ENCODE results near the gene PIK3C2G.
A peak's percentile ranks its signal among the peaks of the same experiment; 100 is the strongest.

The PIK3C2G gene

DNA sequence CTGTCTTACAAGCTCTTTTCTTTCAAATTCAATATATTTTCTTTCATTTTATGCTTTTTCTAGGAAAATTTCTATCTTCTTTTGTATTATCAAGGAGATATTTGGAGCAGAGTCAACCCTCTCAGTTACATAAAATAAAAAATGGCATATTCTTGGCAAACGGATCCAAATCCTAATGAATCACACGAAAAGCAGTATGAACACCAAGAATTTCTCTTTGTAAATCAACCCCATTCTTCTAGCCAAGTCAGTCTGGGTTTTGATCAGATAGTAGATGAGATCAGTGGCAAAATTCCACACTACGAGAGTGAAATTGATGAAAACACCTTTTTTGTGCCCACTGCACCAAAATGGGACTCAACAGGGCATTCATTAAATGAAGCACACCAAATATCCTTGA, 20.6 kb downstream of the PIK3C2G start:
- DNase-seq = no peak

DNA sequence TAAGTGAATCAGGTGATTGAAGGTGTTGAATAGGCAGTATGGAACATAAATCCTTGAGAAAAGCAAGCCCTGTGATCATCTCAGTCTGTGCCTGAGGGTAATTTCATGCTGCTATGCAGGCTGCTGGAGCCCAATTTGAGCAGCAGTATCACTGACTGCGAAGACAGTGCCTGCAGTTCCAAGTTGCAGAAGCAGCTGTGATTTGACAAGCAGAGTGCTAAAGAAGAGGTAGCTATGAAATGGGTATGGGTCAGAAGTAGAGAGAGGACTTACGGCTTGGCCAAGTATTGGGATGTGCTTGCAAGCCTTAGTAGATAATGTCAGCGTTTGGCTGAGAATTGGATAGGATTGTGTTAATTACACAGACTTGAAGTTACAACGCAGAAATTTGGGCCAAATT, 22.5 kb downstream of the PIK3C2G start:
- DNase-seq = no peak

DNA sequence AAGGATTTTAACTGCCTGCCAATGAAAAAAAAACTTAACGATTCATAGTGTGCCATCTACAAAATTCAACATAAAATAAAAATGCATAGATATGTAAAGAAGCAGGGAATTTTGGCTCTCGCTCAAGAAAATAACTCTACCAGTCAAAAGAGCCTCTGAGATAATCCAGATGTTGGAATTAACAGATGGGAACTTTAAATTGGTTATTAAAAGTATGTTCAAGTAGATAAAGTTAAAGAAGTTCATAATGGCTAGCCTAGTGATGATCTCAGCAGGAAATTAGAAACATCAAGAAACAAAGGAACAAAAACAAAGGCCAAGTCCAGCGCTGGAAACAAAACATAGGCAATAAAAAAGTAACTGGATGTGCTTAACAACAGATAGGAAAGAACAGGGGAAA, 23.1 kb downstream of the PIK3C2G start:
- DNase-seq = no peak

DNA sequence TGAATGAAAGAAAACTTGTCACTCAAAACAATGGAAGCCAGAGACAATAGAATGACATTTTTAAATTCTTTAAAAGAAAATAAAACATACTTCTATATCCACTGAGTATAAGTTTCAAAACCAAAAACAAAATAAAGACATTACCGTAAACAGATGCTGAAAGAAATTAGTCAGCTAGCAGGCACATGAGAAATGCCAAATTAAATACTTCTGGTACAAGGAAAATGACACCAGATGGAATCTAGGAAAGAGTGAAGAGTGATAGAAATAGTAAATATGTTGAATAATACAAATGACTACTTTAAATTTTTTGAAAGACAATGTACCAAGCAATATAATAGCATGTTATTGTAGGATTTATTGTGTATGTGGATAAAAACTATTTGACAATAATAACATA, 23.8 kb downstream of the PIK3C2G start:
- no peak for DNase-seq

DNA sequence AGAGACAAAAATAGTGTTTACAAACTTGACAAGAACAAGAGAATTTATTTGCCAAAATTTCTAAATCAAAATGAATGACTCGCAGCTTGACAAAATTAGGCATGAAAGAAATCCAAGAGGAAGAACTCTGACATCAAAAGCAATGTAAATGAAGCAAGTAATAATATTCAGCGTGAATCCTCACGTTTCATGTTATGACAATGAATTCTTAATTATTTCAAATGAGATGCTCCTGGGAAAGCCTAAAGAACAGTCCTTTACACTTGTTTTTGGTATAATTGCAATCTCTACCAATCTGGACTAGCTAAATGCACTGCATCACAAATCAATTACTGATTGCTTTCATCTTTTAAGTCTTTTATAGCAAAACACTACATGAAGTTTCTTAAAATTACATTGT, 29.1 kb downstream of the PIK3C2G start:
- no peak for DNase-seq

DNA sequence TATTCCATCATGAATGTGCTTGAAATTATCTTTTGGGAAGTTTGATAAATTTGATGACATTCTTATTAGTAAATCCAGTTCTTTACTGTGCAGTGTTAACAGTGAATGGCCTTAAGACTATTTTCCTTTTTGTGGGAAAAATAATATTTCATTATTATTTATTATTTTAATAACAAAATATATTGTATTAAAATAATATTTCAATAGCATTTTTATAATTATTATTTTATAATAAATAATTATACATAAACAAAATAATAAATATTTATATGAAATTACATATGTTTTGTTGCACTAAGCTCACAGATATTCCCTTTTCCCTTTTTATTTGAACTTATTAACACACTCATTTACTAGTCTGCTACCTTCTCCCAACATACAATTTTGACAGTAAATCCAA, 33.6 kb downstream of the PIK3C2G start:
- DNase-seq = no peak

DNA sequence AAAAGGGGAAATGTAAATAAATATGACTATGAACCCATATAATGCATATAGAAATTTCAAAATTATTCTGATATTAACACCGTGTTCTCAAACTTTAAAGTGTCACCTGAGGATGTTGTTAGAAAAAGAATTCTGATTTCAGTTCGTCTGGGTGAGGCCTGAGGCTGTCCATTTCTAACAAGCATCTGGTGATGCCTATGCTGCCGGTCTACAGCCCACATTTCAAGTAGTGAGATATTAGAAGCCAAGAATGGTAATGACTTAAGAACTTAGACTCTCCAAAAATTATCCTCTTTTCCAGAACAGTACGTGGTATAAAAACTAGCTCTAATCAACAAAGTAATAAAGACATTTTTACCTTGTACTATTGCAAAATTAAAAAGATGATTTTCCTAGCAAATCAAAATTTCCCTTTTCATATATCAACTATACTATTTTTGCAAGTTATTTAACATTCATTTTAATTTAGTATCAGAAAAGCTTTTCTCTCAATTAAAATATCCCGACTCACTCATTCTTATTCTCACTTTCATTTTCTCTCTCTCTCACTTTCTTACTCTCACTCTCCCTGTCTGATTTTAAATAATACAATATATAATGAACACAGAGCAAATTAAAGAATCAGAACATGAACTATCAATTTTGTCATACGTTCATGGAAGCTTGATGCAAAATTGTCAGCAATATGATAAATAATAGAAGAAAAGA, 35.0 kb downstream of the PIK3C2G start:
- no peak for DNase-seq

DNA sequence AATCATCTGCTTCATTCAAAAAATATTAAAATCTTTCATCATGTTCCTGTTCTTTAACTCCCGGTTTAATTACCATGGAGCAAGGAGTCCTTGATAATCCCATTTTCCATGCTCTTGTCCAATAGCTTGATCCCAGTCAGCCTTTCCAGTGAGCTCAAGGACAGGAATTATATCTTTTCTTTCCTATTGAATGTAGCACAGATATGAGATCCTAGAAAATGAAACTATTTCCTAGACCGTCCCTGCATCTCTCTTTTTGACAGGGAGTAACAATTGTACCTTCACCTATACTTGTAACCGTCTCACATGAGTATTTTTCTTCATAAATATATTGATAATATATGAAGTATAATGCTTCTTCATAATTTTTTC, 35.6 kb downstream of the PIK3C2G start:
- no peak for DNase-seq

DNA sequence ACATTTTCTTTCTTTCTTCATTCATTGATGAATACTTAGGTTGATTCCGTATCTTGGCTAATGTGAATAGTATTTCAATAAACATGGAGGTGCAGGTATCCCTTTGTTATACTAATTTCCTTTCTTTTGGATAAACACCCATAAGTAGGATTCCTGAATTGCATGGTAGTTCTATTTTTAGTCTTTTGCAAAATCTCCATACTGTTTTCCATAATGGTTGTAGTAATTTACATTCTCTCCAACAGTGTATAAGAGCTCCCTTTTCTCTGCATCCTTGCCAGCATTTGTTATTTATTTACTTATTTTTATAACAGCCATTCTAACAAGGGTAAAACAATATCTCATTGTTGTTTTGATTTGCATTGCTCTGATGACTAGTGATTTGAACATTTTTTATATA, 36.6 kb downstream of the PIK3C2G start:
- peak; percentile 36 for DNase-seq

DNA sequence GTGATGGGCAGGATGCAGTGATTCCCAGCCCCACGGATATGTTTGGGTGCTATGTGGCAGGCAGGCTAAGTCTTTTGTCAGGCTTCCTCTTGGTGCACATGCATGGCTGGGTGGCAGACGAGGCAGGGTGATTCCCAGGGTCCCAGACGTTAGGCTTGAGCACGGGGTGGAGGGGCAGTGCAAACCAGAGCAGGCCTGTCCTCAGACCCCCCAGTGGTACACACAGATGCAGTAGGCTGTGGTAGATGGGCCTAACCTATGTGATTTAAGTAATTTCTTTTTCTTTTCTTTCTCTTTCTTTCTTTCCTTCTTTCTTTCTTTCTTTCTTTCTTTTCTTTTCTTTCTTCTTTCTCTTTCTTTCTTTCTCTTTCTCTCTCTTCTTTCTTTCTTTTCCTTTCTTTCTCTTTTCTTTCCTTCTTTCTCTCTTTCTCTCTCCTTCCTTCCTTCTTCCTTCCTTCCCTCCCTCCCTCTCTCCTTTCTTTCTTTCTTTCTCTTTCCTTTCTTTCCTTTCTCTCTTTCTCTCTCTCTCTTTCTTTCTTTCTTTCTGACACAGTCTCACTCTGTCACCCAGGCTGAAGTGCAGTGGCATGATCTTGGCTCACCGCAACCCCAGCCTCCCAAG, 41.6 kb downstream of the PIK3C2G start:
- DNase-seq = no peak

DNA sequence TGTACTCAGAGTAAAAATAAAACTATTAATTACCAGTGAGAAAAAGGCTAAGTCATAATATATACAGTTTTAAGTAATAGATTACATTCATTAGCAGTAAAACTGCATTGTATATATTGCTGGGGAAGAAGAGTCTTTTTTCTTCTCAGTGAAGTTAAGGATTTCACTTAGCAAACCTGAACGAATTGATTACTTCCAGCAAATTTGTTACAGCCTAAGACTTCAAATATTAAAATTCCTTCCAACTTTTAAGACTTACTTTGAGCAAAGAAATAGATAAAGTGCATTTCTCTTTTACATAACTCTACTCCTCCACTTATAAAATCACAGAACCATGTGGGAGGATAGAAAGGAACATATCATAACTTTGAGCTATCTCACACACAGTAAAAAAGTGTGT, 43.3 kb downstream of the PIK3C2G start:
- no peak for DNase-seq

DNA sequence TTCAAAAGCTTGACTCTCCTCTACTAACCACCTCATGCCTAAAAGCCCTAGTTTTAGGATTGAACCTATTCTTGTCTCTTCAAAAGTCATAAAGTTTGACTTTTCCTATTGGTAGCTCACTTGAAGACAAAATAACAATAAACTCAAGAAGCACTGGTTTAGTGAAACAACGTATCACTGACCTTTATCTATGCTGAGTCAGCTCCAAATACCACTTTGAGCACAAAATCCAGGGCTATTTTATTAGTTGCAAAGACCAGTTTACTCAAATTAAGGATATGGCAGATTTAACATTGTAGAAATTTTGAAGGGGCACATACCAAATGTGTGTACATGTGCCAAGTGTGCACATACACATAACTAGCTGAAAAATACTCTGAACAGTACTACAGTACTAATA, 45.0 kb downstream of the PIK3C2G start:
- no peak for DNase-seq

DNA sequence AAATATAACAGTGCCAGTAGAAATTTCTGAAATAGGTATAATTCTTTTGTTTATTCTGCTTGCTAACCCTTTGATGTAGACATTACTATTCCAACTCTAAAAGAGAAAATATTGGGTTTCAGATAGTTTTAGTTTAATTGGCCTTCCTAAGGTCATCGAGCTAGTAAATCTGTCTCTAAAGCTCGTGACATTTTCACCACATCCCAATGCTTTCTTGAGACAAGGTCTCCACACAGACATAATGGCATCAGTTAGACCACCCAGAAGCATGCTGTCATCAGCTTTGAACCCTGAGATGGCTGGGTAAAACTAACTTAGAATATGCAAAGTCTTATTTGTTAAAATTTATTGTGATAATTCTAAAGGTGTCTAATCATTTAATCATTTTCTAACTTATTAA, 52.0 kb downstream of the PIK3C2G start:
- DNase-seq = no peak

DNA sequence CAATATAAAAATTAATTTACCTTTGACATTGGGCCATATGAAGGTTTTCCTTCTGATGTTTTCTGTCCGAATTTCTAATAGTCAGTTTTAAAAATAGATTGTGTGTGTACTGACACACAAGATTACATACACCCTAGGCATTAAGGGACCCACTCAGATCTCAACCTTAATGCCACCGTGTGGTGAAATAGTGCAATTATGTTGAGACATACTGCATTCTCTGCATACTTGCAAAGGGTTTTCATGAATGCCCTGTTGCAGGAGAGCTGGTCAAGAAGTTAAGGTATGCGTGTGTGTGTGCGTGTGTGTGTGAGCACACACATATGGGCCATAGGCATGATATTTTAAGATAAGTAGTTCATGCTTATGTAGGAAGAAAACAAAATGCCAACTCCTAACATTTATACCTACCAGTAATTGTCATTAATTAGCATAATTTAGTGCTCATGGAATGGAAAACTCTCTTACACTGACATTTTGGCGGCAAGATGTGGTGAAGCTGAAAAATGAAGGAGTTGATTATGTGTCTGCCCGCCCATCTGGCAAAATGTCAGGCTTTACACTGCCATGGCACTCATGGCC, 58.8 kb downstream of the PIK3C2G start:
- peak; percentile 6 for DNase-seq

DNA sequence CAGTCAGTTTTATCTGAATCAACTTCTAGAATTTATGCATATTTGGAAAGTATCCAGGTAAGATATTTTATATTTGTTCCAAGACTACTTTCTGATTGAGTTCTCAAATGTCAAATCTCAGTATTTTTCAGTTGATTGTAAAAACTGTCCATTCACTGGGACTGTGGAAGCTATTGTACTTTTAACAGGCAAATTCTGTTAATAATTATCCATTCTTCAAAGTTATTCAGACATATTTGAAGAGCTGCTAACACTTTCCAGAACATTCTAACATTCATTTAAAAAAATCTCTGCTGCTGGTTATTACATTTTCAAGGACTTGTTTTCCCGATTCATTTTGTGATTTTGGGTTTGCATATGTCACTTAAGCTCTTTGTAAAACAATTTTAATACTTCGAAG, 59.7 kb downstream of the PIK3C2G start:
- DNase-seq = no peak

DNA sequence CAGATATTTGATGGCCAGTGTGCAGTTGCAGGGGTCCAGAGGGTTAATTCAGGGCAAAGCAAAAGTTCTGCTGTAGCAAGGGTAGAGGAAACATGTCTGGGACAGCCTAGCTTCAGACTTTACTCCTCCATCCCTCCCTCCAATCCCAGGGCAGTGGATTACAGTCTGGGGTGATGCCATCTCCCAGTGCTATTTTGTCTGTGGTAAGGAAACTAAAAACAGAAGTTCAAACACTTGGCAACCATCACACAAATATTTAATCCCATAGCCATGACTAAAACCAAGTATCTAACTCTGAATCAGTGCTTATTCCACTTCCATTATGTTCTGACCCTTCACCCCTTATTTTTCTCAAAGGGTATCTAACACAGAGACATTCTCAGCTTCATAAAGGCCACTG, 61.8 kb downstream of the PIK3C2G start:
- DNase-seq = no peak

DNA sequence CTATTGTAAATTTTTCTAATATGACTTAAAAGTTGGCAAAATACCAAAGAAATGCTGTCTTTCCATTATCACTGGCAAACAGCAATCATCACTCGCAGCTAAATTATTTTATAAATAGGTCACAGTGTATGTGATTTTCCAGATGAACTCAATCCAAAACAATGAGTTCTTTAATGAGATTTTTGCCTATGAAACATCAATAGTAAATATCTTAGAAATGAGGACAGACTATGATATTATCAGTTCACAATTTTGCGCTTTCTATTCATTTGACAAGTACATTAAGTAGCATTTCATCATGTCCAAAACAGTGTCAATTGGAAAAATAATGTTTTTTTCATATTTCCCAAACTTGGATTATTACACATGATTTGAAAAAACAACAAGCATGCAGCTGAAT, 65.7 kb downstream of the PIK3C2G start:
- no peak for DNase-seq

DNA sequence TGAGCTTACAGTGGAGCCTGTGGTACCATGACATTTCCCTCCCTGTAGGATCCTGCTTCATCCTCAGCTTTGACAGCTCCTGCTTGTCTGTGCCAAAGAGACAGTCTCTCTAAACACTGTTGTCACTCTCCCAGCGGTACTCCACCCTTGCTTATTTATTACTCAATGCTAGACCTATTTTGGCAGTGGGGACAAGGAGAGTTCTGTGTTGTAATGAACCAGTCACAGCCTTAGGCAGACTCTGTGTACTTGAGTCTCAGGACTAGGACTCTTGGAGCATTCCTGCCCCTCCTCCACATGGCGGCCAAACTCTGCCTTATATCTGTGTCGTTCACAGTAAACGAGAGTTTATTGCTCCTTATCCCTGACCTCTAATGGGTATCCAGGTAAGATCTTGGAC, 70.9 kb downstream of the PIK3C2G start:
- no peak for DNase-seq

DNA sequence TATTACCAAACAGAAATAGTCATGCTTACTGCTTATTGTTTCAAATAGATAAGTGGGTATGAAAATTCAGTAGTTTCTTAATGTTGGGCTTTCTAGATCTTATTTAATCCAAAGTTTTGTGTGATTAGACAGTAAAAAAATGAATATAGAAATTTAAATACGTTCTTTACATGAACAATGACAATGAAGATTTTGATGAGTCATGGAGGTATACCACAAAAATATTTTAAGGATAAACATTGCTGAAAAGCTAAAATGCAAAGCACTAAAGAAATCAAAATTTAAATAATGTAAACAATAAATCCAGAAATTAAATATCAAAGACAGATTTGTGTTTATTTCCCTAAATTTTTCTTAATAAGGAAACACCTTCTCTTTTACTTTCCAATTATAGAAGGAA, 78.3 kb downstream of the PIK3C2G start:
- no peak for DNase-seq

DNA sequence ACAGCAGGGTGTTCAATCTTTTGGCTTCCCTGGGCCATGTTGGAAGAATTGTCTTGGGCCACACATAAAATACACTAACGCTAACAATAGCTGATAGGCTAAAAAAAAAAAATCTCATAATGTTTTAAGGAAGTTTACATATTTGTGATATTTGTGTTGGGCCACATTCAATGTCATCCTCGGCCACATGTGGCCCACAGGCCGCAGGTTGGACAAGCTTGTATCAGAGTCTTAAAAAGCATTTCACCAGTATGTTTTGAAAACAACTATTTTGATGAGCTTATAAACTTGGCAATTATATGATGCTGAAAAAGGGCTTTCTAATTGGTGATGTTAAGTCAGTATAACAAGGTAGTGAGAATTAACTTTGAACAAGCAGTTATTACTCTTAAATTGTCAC, 78.9 kb downstream of the PIK3C2G start:
- DNase-seq = no peak

DNA sequence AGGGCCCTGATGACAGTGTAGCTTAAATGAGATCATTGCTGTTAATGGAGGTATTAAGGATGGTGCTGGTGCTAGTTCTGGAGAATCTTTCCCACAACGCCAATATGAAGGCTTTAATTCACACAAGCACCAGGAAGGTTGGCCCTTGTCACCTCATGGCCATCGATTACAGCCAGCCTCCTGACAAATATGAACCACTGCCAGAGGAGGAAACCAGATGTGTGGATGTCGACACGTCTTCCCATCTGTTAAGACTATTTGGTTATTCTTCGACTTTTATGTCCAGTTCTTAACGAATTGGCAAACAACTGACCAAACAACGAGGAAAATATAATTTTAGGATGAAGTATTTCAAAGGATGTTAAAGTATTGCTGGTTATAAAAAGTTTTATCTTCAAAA, 79.5 kb downstream of the PIK3C2G start:
- DNase-seq = no peak

DNA sequence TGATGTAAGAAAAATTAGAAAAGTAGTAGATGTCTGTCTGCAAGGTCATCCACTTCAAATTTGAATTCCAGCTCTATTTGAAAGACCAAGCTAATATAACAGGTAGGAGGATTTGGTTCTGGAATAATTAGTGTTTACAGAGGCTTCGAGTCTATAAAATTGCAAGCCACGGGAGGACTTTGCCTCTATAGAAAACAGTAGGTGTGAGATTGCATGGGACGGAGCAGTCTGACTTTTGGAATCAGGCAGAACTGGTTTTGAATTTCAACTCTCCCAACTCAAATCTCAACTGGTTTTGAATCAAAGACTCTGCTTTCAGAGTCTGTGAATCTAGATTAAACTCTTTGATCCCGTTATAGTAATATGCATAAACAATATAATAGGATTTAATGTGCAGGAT, 82.4 kb downstream of the PIK3C2G start:
- no peak for DNase-seq

DNA sequence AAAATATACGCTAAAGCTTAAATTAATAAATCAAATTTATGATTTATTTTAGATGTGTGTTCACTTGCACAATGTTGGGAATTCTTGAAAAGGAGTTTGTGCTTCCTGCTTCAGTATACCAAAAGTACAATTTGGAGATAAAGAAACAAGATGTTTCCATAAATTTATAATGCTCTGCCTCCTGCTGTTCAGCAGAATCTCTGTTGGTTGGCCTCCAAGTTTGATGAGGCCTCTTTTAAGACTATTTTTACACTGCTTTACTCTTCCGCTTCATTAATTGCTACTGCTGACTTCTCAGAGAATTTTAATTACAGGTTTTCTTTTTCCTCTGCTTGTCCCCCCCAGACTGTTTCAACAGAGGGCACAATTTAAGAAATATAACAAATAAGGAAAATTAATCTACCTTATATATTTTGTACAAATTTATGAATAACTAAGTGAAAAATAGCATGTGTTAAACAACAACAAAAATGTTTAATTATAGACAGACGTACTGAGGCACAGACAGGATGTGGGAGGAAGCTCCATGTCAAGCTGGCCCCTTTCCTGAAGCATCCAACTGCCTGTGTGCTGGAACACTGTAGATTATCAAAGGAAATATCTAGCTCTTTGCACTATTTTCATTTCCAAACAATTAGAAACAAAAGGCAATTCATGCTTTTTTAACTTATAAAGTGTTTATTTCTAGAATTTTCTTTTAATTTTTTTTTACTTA, 83.9 kb downstream of the PIK3C2G start:
- DNase-seq = no peak

DNA sequence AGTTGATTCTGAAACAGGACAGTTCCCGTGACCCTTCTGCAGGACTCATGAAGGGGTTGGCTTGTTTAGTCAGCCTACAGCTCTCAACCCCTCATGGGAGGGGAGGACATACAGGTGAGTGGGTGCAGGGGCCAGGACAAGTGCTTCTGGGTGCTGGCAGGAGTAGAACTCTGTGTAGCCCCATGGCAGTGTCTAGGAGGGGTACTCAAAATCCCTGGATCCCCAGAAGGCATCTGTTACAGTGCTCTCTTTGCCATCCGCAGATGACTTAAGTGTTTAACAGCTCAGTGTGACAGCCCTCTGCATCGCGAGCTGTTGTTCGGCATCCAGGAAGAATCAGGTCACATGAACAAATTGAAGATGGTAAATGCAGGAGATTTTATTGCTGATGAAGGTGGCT, 91.0 kb downstream of the PIK3C2G start:
- no peak for DNase-seq
